BJ (cell line): ENCODE measurements around the gene ASIP. TPM values are rescaled to one million over a fixed set of nuclear protein-coding genes. Genes with fewer than 3 reads are reported as not detected.

Experiments used
- CTCF ChIA-PET: fragments of 350-600 bp; formaldehyde crosslinking; extraction: SDS; loops from one replicate; lab custom pipeline; 2021; ENCODE audit warnings: antibody characterized with exemption, inconsistent platforms; lab: Yijun Ruan, JAX
- POLR2A ChIA-PET: fragments of 300-600 bp; sonication (Branson Sonifier 250); formaldehyde crosslinking; extraction: SDS; loops from one replicate; lab custom pipeline; 2021; ENCODE audit warnings: antibody characterized with exemption; lab: Charles Lee
- DNase-seq: peaks from one replicate; pipeline ENCODE4 v3.0.0-alpha.2; 2011; ENCODE audit warnings: low read depth
- H3K27me3 ChIP-seq: 2 replicates; pipeline ENCODE4 v1.6.0; 2011; ENCODE audit warnings: low read length; ENCODE audit not compliant: control insufficient read depth, insufficient read depth
- H3K36me3 ChIP-seq: 2 replicates; pipeline ENCODE4 v1.5.1; 2011; ENCODE audit warnings: low read length; ENCODE audit not compliant: control insufficient read depth, insufficient read depth
- H3K4me3 ChIP-seq: 2 replicates; pipeline ENCODE4 v1.5.1; 2011; ENCODE audit warnings: low read depth, mild to moderate bottlenecking, control low read depth, low read length
- polyA plus RNA-seq: library from polyadenylated mRNA; depleted of rRNA; stranded (reverse); fragments of >200 nt; gene quantifications from 2 replicates; pipeline ENCODE4 v1.2.3, GENCODE V29; 2011
- TF ChIP-seq, protein P1 (sequence below): IDR thresholded peaks from 2 replicates; pipeline ENCODE4 v1.5.1; 2011; ENCODE audit warnings: low read depth, mild to moderate bottlenecking, control low read depth, inconsistent platforms, low read length, moderate library complexity; ENCODE audit not compliant: insufficient read depth

ASIP gene
- polyA plus RNA-seq, 1 experiment = not detected

GRCh38 chr20:34305333-34306230 lies 64.4 kb downstream of the ASIP start:
- TF ChIP-seq, protein P1, sequence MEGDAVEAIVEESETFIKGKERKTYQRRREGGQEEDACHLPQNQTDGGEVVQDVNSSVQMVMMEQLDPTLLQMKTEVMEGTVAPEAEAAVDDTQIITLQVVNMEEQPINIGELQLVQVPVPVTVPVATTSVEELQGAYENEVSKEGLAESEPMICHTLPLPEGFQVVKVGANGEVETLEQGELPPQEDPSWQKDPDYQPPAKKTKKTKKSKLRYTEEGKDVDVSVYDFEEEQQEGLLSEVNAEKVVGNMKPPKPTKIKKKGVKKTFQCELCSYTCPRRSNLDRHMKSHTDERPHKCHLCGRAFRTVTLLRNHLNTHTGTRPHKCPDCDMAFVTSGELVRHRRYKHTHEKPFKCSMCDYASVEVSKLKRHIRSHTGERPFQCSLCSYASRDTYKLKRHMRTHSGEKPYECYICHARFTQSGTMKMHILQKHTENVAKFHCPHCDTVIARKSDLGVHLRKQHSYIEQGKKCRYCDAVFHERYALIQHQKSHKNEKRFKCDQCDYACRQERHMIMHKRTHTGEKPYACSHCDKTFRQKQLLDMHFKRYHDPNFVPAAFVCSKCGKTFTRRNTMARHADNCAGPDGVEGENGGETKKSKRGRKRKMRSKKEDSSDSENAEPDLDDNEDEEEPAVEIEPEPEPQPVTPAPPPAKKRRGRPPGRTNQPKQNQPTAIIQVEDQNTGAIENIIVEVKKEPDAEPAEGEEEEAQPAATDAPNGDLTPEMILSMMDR = no peak
- H3K27me3 ChIP-seq = no peaks in the 10 kb centered on the region
- POLR2A ChIA-PET = no interaction called here
- CTCF ChIA-PET = no interaction called here
- DNase-seq = no peak
- H3K36me3 ChIP-seq = no peaks in the 10 kb centered on the region
- no peak overlapping the region for H3K4me3 ChIP-seq

GRCh38 chr20:34309691-34310090 lies 68.5 kb downstream of the ASIP start:
- TF ChIP-seq, protein P1 = no peak
- CTCF ChIA-PET = interaction anchor here (0.7 to 6.1 kb wide), 2 partner anchors 120 to 160 kb away, joined by 3 to 60 read pairs; no protein-coding TSS in a partner anchor
- no peak overlapping the region for H3K4me3 ChIP-seq
- no peaks in the 10 kb centered on the region for H3K36me3 ChIP-seq
- DNase-seq = no peak
- POLR2A ChIA-PET = no interaction called here
- H3K27me3 ChIP-seq = no peaks in the 10 kb centered on the region

- Histone ChIP-seq H3K36me3 (no peaks in the 10 kb centered on the region), H3K4me3 (no peak overlapping the region), H3K27me3 (no peaks in the 10 kb centered on the region)
- ChIA-PET POLR2A (no interaction called here), CTCF (interaction anchor here (0.8 to 6.1 kb wide), 15 partner anchors 8 to 226 kb away, joined by 3 to 60 read pairs (median 17); partner anchors contain the start of gene AHCY)
- no peak for DNase-seq
- TF ChIP-seq, protein P1 = no peak
Measured at GRCh38 chr20:34310481-34311117, 69.4 kb downstream of the ASIP start.

- POLR2A ChIA-PET = no interaction called here
- CTCF ChIA-PET = interaction anchor here (0.8 to 6.1 kb wide), 49 partner anchors 8 to 461 kb away, joined by 3 to 63 read pairs (median 7); partner anchors contain the start of genes AHCY, ASIP, DYNLRB1 and TP53INP2
- no peak for DNase-seq
- TF ChIP-seq, protein P1 = peak; percentile 37
- no peak overlapping the region for H3K4me3 ChIP-seq
- no peaks in the 10 kb centered on the region for H3K36me3 ChIP-seq
- H3K27me3 ChIP-seq = no peaks in the 10 kb centered on the region
Measured at GRCh38 chr20:34311118-34312023, 70.1 kb downstream of the ASIP start.
